Liver (tissue), 9 donors: ENCODE results near the gene HOXA7. TPM values are rescaled to one million over a fixed set of nuclear protein-coding genes. Genes with fewer than 3 reads are reported as not detected.

ENCODE experiments used
- DNase-seq: peaks from one replicate; pipeline ENCODE4 v3.0.0-alpha.2; 2017; ENCODE audit warnings: low spot score
- H3K27ac ChIP-seq, 2 donors: one replicate each; pipeline ENCODE4 v1.7.0; 2013; ENCODE audit warnings: inconsistent platforms in 2 of 2, low read length in 2 of 2, control low read depth in 1 of 2, low read depth in 1 of 2, mild to moderate bottlenecking in 1 of 2
- H3K27me3 ChIP-seq, 4 donors: one replicate each; pipeline versions ENCODE4 v1.6.1 to v1.7.0; 2013; ENCODE audit warnings: low read length in 3 of 4, inconsistent platforms in 1 of 4, mild to moderate bottlenecking in 1 of 4, moderate library complexity in 1 of 4; ENCODE audit not compliant: control insufficient read depth in 4 of 4, insufficient read depth in 4 of 4
- H3K36me3 ChIP-seq, 4 donors: one replicate each; pipeline versions ENCODE4 v1.6.1 to v1.7.0; 2013; ENCODE audit warnings: low read length in 3 of 4, mild to moderate bottlenecking in 3 of 4, low read depth in 1 of 4, moderate library complexity in 1 of 4; ENCODE audit not compliant: control insufficient read depth in 4 of 4, insufficient read depth in 3 of 4
- H3K4me1 ChIP-seq, 4 donors: one replicate each; pipeline versions ENCODE4 v1.6.1 to v1.7.0; 2013; ENCODE audit warnings: low read length in 3 of 4, mild to moderate bottlenecking in 3 of 4, moderate library complexity in 1 of 4; ENCODE audit not compliant: control insufficient read depth in 4 of 4, insufficient read depth in 4 of 4
- H3K4me3 ChIP-seq, 3 donors: one replicate each; pipeline versions ENCODE4 v1.6.1 to v1.7.0; 2013; ENCODE audit warnings: low read length in 3 of 3, control low read depth in 1 of 3, low read depth in 1 of 3, mild to moderate bottlenecking in 1 of 3
- H3K9ac ChIP-seq, 2 donors: one replicate each; pipeline ENCODE4 v1.7.0; 2013; ENCODE audit warnings: low read length in 2 of 2, mild to moderate bottlenecking in 2 of 2, moderate library complexity in 2 of 2, control low read depth in 1 of 2, low read depth in 1 of 2
- H3K9me3 ChIP-seq, 4 donors: one replicate each; pipeline versions ENCODE4 v1.6.1 to v1.7.0; 2013; ENCODE audit warnings: low read length in 3 of 4; ENCODE audit not compliant: control insufficient read depth in 4 of 4
- EGR1 ChIP-seq, 2 donors: IDR thresholded peaks; 2 replicates each; pipeline ENCODE4 v1.6.1; 2016 to 2018; ENCODE audit warnings: antibody characterized with exemption in 2 of 2, low read depth in 2 of 2
- FOXA2 ChIP-seq: IDR thresholded peaks from 2 replicates; pipeline ENCODE4 v1.6.1; 2016; ENCODE audit warnings: antibody characterized with exemption
- GABPA ChIP-seq, 2 donors: IDR thresholded peaks in 1 of 2; conservative IDR thresholded peaks in 1 of 2; 2 replicates each; pipeline ENCODE4 v1.6.1; 2016; ENCODE audit warnings: antibody characterized with exemption in 2 of 2, mild to moderate bottlenecking in 1 of 2, moderate library complexity in 1 of 2
- HNF4A ChIP-seq, 2 donors: conservative IDR thresholded peaks; 2 replicates each; pipeline ENCODE4 v1.6.1; 2016; ENCODE audit warnings: antibody characterized with exemption in 2 of 2, mild to moderate bottlenecking in 2 of 2
- HNF4G ChIP-seq: IDR thresholded peaks from 2 replicates; pipeline ENCODE4 v1.6.1; 2016; ENCODE audit warnings: antibody characterized with exemption
- JUND ChIP-seq, 2 donors: IDR thresholded peaks; 2 replicates each; pipeline ENCODE4 v1.6.1; 2016; ENCODE audit warnings: antibody characterized with exemption in 2 of 2
- NR2F2 ChIP-seq: IDR thresholded peaks from 2 replicates; pipeline ENCODE4 v1.6.1; 2016; ENCODE audit warnings: antibody characterized with exemption
- RAD21 ChIP-seq, 2 donors: IDR thresholded peaks; 2 replicates each; pipeline ENCODE4 v1.6.1; 2016; ENCODE audit warnings: antibody characterized with exemption in 2 of 2, mild to moderate bottlenecking in 2 of 2
- RXRA ChIP-seq, 2 donors: IDR thresholded peaks; 2 replicates each; pipeline ENCODE4 v1.6.1; 2017 to 2018; ENCODE audit warnings: antibody characterized with exemption in 2 of 2, mild to moderate bottlenecking in 1 of 2
- SP1 ChIP-seq: IDR thresholded peaks from 2 replicates; pipeline ENCODE4 v1.6.1; 2018; ENCODE audit warnings: antibody characterized with exemption, mild to moderate bottlenecking
- TAF1 ChIP-seq: conservative IDR thresholded peaks from 2 replicates; pipeline ENCODE4 v1.6.1; 2016; ENCODE audit warnings: antibody characterized with exemption, mild to moderate bottlenecking
- YY1 ChIP-seq: IDR thresholded peaks from 2 replicates; pipeline ENCODE4 v1.6.1; 2016; ENCODE audit warnings: antibody characterized with exemption, mild to moderate bottlenecking
- WGBS: extraction: QIAGEN DNeasy Blood & Tissue Kit; methylation state at CpG from one replicate; pipeline ENCODE4 v1.1.7; 2013; 5-methylcytosine and 5-hydroxymethylcytosine counted together
- polyA plus RNA-seq, 2 donors: library from polyadenylated mRNA; stranded (reverse) in 1 of 2; unstranded in 1 of 2; fragments of 200-250 nt in 1 of 2; fragments of >200 nt in 1 of 2; fragmentation: Nextera tagmentation in 1 of 2; extraction: Ambion mirVana in 1 of 2; gene quantifications; one replicate each; pipeline versions ENCODE4 v1.2.1 to v1.2.3, GENCODE V29; 2013 to 2015
- total RNA-seq, 2 donors: library from RNA; depleted of rRNA; stranded (reverse); fragments of >200 nt; gene quantifications; one replicate each; pipeline ENCODE4 v1.2.3, GENCODE V29; 2014
- TF ChIP-seq, protein P1 (sequence below): fragments of 150-350 bp; IDR thresholded peaks from 2 replicates; pipeline ENCODE4 v1.5.1; 2017; ENCODE audit warnings: improper control_type of control experiment, low read depth, low read length; ENCODE audit not compliant: missing input control
- TF ChIP-seq, protein P2 (sequence below): IDR thresholded peaks from 2 replicates; pipeline ENCODE4 v1.6.1; 2016; ENCODE audit warnings: antibody characterized with exemption, mild to moderate bottlenecking
- TF ChIP-seq, protein P3 (sequence below): IDR thresholded peaks from 2 replicates; pipeline ENCODE4 v1.6.1; 2016; ENCODE audit warnings: antibody characterized with exemption
- TF ChIP-seq, protein P4 (sequence below): IDR thresholded peaks from 2 replicates; pipeline ENCODE4 v1.6.1; 2016; ENCODE audit warnings: antibody characterized with exemption
- TF ChIP-seq, protein P5 (sequence below): IDR thresholded peaks from 2 replicates; pipeline ENCODE4 v1.6.1; 2016; ENCODE audit warnings: antibody characterized with exemption
- donor health status: healthy.
- donor health status: healthy.
- donor health status: healthy.
- donor health status: healthy.
- donor health status: healthy.

Gene HOXA7
- total and polyA plus RNA-seq, 4 donors, result under 0.01 to 0.05 TPM; not detected in 2

DNA sequence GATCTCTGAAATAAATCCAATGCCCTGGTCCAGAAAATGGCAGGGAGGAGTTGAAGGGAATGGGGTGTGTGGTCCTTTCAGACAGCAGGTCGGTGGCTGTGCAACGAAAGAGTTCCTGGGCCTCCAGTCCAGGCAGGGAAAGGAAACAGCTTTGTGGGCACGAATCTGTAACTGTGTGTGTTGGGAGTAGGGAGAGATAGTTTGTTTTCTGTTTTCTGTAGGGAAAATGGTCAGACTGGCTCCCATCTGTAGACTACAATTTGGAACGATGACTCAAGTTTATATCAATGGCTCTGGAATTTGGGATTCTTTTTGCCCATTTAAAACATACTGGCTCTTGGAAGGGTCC, 11.4 kb upstream of the HOXA7 start:
- H3K4me1 ChIP-seq, result peaks cover 1 to 15% (median 5%) of the 10 kb centered on the region in 4 donors

More for the DNA sequence above, 11.4 kb upstream of the HOXA7 start:
- no peak for DNase-seq
- no peak overlapping the region for H3K4me3 ChIP-seq
- H3K36me3 ChIP-seq, result no peaks in the 10 kb centered on the region
- H3K9me3 ChIP-seq, result peaks cover 0 to 13% (median under 1%) of the 10 kb centered on the region in 4 donors
- WGBS, result 20% methylated on average over 4 of the region's 4 CpGs
- no peak overlapping the region for H3K9ac ChIP-seq
- TF ChIP-seq SP1 (no peak), TAF1 (no peak), RXRA (IDR thresholded peaks at IDR 0.05) (no peak), JUND (IDR thresholded peaks at IDR 0.05) (no peak), FOXA2 (no peak), NR2F2 (no peak), HNF4G (no peak), RAD21 (IDR thresholded peaks at IDR 0.05) (no peak), EGR1 (IDR thresholded peaks at IDR 0.05; ENCODE audit: low read depth in 2 of 2) (no peak), YY1 (no peak), HNF4A (conservative IDR thresholded peaks at IDR 0.05) (no peak), GABPA (IDR thresholded peaks at IDR 0.05 in 1 of 2, conservative IDR thresholded peaks at IDR 0.05 in 1 of 2) (no peak)
- TF ChIP-seq, protein P1, sequence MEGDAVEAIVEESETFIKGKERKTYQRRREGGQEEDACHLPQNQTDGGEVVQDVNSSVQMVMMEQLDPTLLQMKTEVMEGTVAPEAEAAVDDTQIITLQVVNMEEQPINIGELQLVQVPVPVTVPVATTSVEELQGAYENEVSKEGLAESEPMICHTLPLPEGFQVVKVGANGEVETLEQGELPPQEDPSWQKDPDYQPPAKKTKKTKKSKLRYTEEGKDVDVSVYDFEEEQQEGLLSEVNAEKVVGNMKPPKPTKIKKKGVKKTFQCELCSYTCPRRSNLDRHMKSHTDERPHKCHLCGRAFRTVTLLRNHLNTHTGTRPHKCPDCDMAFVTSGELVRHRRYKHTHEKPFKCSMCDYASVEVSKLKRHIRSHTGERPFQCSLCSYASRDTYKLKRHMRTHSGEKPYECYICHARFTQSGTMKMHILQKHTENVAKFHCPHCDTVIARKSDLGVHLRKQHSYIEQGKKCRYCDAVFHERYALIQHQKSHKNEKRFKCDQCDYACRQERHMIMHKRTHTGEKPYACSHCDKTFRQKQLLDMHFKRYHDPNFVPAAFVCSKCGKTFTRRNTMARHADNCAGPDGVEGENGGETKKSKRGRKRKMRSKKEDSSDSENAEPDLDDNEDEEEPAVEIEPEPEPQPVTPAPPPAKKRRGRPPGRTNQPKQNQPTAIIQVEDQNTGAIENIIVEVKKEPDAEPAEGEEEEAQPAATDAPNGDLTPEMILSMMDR, result no peak
- TF ChIP-seq, protein P2, sequence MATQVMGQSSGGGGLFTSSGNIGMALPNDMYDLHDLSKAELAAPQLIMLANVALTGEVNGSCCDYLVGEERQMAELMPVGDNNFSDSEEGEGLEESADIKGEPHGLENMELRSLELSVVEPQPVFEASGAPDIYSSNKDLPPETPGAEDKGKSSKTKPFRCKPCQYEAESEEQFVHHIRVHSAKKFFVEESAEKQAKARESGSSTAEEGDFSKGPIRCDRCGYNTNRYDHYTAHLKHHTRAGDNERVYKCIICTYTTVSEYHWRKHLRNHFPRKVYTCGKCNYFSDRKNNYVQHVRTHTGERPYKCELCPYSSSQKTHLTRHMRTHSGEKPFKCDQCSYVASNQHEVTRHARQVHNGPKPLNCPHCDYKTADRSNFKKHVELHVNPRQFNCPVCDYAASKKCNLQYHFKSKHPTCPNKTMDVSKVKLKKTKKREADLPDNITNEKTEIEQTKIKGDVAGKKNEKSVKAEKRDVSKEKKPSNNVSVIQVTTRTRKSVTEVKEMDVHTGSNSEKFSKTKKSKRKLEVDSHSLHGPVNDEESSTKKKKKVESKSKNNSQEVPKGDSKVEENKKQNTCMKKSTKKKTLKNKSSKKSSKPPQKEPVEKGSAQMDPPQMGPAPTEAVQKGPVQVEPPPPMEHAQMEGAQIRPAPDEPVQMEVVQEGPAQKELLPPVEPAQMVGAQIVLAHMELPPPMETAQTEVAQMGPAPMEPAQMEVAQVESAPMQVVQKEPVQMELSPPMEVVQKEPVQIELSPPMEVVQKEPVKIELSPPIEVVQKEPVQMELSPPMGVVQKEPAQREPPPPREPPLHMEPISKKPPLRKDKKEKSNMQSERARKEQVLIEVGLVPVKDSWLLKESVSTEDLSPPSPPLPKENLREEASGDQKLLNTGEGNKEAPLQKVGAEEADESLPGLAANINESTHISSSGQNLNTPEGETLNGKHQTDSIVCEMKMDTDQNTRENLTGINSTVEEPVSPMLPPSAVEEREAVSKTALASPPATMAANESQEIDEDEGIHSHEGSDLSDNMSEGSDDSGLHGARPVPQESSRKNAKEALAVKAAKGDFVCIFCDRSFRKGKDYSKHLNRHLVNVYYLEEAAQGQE, result no peak
- TF ChIP-seq, protein P3, sequence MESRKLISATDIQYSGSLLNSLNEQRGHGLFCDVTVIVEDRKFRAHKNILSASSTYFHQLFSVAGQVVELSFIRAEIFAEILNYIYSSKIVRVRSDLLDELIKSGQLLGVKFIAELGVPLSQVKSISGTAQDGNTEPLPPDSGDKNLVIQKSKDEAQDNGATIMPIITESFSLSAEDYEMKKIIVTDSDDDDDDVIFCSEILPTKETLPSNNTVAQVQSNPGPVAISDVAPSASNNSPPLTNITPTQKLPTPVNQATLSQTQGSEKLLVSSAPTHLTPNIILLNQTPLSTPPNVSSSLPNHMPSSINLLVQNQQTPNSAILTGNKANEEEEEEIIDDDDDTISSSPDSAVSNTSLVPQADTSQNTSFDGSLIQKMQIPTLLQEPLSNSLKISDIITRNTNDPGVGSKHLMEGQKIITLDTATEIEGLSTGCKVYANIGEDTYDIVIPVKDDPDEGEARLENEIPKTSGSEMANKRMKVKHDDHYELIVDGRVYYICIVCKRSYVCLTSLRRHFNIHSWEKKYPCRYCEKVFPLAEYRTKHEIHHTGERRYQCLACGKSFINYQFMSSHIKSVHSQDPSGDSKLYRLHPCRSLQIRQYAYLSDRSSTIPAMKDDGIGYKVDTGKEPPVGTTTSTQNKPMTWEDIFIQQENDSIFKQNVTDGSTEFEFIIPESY, result no peak
- TF ChIP-seq, protein P4, sequence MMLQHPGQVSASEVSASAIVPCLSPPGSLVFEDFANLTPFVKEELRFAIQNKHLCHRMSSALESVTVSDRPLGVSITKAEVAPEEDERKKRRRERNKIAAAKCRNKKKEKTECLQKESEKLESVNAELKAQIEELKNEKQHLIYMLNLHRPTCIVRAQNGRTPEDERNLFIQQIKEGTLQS, result no peak
- TF ChIP-seq, protein P5, sequence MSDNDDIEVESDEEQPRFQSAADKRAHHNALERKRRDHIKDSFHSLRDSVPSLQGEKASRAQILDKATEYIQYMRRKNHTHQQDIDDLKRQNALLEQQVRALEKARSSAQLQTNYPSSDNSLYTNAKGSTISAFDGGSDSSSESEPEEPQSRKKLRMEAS, result no peak
- H3K27me3 ChIP-seq, result peaks cover 7 to 61% (median 27%) of the 10 kb centered on the region in 4 donors
- no peak overlapping the region for H3K27ac ChIP-seq
